Activated CD4-positive, CD25-positive, alpha-beta regulatory T cell treated with anti-CD3 and anti-CD28 coated beads, Interleukin-2, amount 50 U/mL, for 16 hours (primary cell): ENCODE measurements around the gene GAB3.
A peak's percentile ranks its signal among the peaks of the same experiment; 100 is the strongest.

Source experiments
- DNase-seq: peaks from one replicate; pipeline ENCODE4 v3.0.0-alpha.2; 2020; ENCODE audit warnings: low read depth, low spot score

GAB3 gene, protein sequence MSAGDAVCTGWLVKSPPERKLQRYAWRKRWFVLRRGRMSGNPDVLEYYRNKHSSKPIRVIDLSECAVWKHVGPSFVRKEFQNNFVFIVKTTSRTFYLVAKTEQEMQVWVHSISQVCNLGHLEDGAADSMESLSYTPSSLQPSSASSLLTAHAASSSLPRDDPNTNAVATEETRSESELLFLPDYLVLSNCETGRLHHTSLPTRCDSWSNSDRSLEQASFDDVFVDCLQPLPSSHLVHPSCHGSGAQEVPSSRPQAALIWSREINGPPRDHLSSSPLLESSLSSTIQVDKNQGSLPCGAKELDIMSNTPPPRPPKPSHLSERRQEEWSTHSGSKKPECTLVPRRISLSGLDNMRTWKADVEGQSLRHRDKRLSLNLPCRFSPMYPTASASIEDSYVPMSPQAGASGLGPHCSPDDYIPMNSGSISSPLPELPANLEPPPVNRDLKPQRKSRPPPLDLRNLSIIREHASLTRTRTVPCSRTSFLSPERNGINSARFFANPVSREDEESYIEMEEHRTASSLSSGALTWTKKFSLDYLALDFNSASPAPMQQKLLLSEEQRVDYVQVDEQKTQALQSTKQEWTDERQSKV

DNA sequence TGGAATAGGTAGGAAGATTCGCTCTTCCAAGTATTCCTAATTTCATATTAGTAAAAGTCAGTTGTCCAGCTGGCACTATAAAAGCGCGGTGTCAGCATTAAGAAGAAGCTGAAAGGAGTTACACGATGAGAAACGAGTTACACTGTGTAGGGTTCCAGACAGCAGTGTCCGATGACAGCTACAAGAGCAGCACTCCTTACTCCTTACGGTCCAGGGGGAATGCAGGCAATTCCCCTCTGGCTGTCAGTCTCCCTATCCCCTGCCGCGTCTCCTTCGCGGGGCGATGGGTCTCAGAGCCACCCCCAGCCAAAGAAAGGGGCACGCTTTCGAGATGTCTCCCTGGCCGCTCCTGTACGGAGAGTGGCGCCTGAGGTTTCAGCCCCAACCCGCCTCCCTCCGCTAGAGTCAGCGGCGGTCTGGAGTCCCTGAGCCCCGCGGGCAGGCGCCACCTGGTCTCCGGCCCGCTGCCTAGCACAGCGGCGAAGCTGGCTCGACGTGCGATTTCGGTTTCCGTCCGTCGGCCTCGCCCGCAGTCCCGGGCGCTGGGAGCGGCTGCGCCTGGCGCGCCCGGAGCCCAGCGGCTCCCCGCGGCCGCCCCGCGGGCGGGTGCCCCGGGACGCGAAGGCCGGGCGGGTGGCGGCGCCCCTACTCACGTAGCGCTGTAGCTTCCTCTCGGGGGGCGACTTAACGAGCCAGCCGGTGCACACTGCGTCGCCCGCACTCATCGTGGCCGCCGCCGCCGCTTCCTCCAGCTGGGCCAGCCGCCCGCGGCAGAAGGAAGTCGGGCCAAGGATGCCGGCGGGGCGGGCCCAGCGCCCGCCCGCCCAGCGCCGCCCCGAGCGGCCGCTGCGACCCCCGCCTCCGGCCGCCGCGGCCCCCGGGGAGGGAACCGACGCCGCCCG, at the start of gene GAB3:
TSS of gene GAB3 (minus strand) at position 777 of the 902 bp plus-strand sequence. CDS start at position 725, 52 bp downstream.
- no peak for DNase-seq

DNA sequence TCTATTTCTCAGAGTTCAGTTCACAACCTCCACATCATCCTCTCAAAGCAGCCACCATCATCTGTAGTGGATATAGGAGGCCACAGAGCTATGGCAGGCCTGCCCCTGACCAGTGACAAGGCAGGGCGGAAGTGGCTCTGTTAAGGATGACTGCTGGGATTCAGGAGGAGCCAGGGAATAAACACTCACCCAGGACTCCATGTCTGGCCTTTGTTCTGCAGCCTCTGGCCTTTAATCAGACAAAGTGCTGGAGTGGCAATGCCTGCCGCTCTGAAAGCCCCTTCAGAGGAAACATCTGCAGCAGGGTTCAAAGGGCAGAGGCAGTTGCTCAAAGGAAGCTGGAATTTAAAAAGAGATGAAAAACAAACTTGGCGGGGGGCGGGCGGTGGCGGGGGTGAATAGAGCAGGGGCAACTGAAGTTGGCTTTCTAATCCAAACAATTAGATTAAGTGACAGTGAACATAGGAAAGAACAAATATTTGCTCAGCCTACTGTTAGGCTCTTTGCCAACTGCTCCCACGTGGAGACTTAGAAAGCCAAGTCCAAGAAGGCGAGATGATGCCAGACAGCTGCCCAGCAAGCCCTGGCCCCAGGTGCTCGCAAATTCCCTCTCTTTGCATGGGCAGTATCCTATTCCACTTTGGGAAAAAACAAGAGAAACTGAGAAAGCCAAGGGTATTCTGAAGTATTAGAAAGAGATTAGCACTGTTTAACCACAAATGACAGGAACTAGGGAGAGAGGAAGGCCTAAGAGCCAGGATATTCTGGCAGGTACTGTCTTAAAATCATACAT, 48.9 kb upstream of the GAB3 start:
- no peak for DNase-seq

DNA sequence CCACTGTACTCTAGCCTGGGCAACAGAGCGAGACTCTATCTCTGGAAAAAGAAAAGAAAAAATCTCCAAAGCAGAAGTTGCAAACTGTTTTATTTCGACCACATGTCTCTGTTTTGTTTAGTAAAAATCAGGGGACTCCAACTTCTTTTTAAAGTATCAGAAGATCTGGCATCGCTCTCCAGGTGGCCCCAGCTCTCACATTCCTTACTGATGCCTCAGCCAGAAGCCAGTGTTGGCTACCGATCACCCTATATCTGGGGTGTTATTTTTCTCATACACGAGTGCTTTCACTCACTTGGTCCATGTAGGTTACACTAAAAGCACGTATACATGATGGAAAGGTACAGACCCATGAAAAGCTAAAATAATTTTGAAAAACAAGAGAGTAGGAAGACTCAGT, 46.1 kb upstream of the GAB3 start:
- no peak for DNase-seq

DNA sequence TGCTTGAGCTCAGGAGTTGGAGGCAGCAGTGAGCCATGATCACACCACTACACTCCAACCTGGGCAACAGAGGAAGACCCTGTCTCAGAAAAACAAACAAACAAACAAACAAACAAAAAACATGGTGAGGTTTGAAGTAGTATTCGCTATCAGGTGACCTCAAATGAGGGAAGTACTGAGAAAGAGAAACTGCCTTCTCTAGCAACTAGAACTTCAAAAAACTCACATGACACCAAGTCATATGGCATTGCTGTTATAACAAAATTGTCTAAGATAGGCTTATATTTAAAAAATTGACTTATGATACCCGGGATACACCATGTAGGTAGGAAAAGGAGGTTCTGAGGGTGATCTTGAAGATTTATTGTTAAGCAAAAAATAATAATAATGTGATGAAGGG, 44.1 kb upstream of the GAB3 start:
- no peak for DNase-seq

DNA sequence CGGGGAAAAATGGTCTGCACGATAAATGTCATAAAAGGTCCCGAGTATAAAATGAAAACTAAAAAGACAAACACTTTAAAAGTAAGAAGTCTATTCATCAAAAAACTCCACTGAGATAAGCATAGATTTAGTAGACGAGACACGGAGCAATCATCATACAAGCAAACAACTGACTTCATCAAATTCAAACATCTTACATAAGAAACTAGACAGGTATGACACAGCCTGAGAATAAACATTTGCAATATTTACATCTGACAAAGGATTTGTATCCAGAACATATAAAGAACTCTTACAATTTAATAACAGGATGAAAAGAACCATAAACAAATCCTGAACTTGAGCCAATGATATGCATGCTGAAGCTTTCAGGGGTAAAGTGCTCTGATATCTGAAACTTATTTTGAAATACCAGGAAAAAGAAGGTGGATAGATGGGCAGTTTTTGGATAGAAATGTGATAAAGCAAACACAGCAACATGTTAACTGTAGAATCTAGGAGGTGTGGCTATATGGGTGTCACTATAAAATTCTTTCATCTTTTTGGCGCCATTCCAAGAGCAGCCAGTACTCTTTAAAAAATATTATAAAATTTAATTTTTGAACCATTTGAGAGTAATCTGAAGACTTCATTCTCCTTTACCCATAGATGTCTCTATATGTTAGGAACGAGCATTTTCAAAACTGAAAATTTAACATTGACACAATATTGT, 42.4 kb upstream of the GAB3 start:
- no peak for DNase-seq

DNA sequence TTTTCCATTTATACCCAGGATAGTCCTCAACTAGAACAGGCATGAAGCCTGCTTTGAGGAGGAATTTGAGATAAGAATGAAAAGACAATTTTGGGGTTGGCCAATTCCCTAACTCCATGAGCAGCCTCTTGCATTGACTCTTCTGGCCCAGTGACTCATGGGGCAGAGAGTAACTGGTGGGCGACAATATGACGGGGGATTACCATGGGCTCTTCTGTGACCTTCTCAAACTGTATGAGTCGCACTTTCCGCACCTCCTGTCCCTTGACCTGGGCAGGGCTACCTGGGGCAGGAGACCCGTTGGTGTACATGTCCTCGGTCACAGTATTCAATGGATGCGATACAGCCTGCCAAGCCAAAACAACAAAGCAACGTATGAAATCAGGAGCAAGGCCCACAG, 41.1 kb upstream of the GAB3 start:
- DNase-seq, result no peak

DNA sequence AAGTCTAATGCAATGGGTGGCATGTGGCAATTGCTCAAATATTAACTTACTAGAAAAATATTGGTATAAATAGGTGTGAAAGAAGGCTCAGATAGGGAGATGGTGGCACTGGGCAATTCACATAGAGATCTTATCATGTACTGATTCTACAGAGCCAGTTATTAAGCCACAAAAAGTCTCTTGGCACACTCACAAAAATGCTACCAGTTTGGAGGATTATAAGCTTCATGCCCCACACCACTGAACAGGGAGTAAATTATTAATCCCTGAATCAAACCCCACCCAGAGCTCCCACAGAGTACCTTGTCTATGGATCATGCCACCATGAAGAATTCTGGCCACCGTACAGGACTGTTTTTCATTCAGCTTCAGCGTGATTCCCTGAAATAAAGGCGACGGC, 40.6 kb upstream of the GAB3 start:
- DNase-seq, result no peak

DNA sequence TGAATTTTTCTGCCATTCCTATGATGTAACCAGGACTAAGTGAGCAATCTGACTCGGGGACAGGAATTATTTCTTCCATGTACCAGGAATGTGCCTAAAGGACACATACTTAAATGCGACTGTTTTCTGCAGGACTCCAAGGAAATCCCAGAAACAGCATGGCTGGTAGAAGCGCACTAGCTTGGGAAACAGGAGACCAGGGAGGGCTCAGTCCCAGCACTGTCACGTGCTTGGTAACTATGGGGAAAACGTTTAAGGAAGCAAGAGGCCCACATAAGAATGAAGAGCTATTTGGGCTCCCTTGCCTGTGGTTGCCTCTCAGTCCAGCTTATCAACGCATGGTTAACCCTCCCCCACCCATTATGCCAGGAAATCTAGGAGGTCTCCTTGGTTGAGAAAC, 34.8 kb upstream of the GAB3 start:
- DNase-seq, result no peak

DNA sequence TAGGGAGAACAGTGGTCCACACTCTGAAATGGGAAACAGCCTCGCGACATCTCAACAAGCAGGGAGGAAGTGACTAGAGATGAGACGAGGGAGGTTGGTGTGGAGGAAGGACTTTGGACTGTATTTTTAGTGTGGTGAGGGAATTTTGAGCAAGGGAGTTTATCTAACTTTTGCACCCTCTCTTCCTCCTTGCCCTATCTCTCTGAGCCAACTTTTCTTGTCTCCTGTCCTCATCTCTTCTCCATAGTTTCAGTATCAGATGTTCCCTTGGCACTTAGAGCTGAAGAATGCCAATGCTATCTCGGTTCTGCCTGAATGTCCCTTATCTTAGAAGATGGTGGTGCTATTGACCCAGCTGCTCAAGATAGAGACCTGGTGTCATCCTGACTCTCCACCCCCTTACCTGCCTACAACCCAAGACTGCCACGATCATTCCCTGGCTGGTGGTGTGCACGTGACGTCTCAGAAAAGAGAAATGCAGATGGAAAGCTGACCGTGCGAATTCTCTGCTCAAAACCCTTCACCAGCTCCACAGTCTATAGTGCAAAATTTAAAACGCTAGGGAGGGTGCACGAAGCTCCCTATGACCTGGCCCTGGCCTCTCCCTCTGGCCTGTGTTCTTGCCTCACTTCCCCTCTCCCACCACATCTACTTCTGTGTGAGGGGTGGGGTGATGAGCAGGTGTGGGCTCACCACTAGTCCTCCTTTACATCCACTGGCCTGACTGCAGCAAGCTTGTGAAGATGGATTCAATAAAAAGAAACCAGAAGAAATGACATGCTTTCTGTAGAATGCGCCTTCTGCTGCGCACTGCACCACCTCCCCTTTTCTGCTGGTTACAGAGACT, 33.5 kb upstream of the GAB3 start:
- DNase-seq, result no peak

DNA sequence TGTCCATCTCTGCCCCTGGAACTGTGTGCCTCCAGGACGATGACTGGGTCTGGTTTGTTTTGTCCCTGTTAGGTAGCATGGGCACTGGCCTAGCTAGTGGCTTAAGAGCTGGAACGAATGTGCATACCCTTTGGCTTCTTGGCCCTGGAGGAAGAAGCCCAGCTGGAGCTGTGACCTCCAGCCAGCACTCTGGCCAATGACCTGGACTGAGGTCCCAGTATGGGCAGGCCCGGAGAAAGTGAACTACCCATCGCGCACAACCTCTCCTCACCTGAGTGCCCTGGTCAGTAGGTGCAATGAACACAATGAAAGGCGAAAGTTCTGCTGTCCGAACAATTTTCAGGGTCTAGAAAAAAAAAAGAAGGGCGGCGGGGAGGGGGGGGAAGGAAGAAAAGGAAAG, 30.1 kb upstream of the GAB3 start:
- no peak for DNase-seq

DNA sequence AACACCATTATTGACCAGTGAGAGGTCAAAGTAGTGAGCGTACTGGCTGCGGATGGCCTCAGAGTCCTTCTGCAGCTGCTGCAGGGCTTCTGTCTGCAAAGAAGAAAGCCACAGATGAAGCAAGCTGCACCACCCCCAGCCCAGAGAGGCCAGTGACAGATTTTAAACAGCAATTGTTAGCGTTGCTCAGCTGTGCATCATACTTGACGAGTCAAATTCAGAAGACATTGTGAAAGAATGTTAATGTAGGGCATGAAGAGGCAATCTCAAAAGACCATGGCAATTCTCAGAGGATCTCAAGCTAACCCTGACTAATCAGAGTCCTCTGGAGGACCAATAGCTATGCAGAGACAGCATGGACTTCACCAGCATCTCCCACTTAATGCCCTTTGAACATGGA, 28.4 kb upstream of the GAB3 start:
- no peak for DNase-seq

DNA sequence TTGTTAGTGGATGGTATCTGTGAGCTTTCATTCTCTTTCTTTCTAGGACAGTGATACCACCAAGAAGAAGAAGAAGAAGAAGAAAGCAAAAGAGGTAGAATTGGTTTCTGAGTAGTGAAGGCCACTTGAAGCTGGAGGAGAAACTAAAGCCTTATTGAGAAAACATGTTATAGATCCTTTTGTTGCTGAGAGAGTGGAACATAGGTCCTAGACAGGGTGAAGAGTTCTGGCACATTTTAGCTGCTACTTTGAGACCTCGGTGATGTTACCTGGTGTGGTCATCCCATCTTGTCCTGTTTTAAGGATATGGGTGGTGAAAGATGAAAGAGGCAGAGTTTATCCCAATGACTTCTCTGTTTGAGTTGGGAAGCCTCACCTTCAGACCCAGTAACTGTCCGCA, 25.9 kb upstream of the GAB3 start:
- no peak for DNase-seq

DNA sequence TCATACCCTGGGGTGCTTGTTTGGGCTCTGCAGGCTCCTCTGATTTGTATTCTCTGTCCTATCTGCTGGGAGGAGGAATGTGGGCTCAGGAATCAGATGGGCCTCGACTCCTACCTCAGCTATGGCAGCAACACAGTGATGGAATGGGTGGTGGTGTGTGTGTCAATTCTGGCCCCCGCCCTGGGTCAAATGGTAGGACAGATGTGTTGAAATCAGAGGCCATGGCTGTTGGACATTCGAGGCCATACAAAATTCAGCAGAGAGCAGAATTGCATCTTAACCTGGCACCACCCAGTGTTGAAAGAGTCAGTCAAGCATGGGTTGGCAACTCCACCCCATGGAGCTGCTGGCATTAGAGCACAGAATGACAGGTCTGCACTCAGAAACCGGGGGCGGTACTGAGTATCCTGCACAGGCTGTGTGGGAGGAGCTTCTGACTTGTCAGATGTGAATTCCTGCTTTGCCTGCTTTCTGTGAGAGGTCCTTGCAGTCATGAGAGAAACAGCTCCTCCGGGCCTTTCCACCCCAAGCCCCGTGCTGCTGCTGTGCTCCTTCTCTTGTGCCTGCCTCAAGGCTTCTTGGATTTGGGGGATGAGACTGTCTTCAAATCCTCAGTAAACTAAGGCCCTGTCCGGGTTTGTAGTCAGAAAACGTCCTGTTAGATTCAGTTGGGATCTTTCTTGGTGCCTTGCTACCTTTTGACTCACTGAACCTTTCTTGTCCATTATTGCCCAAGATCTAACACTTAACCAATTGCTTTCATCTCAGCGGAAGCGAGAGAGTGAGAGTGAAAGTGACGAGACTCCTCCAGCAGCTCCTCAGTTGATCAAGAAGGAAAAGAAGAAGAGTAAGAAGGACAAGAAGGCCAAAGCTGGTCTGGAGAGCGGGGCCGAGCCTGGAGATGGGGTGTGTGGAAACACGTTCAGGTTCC, 24.8 kb upstream of the GAB3 start:
- no peak for DNase-seq

DNA sequence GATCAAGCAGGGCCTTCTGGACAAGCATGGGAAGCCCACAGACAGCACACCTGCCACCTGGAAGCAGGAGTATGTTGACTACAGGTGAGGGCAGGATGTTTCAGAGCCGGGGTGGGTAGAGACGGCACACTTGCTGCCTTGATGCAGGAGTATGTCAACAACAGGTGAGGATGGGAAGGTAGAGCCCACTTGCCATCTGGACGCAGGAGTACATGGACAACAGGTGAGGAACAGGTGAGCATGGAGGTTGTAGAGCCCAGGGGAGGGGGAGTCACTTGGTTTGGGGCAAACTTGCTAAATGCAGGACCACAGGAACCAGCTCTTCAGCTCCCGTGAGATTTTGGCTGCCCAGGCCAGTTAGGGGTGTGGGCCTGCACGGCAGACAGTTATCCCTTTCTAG, 23.7 kb upstream of the GAB3 start:
- DNase-seq, result no peak

DNA sequence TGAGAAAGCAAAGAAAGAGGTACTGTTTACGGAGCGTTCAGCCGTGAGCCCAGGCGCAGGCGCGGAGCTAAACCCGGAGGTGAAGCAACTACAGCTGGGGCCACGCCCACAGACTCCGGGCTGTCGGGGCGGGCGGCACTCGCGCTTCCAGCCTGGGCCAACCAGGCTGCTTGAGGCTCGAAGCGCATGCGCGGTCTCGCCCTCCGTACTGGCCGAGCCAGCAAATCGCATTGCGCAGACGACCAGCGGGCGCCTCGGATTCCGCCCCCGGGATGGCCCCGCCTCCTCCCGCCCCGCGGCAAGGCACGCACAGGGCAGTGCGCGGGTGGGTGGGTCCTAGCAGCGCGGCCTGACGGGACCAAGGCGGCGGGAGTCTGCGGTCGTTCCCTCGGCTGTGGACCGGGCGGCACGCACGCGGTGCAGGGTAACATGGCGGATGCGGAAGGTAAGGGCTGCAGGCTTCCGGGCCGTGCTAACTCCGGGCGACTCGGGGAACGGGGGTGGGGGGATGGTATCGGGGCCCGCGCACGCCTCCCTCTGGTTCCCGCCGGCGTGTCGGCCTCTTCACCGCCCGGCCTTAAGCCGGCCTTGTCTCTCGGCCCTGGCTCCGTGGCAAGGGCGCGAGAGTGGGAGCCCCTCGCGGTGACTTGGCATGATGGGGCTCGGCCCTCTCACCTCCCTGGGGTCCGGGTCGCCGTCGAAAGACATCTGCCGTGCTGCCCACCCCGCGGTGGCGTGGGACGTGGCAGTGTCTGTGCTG, 11.8 kb upstream of the GAB3 start, which contains the start of gene DKC1:
TSS of gene DKC1 (plus strand) at position 328 of the 760 bp plus-strand sequence. CDS start at position 430, 102 bp downstream.
- DNase-seq, result peak; percentile 84

DNA sequence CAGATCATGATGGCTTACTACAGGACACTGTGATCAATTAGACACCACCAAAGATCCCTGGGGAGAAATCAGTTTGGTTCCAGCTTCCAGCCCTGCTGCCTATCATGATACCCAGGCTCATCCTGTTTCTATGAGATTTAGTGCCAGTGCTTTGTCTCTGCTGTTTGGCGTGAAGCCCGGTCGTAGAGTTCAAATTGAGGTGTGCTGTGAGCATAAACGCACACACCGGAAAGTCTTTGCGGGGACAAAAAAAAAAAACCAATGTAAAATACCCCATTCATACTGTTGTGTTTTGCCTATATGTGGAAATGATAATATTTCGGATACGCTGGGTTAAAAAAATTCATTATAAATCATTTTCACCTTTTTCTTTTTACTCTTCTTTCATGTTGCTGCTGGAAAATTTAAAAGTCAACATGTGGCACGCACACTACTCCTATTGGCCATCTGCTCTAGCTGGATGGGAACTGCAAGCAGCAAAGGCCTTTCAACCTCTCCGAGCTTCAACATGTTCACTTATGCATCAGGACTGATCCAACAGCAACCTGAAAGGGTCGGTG, 11.2 kb upstream of the GAB3 start:
- DNase-seq, result no peak

DNA sequence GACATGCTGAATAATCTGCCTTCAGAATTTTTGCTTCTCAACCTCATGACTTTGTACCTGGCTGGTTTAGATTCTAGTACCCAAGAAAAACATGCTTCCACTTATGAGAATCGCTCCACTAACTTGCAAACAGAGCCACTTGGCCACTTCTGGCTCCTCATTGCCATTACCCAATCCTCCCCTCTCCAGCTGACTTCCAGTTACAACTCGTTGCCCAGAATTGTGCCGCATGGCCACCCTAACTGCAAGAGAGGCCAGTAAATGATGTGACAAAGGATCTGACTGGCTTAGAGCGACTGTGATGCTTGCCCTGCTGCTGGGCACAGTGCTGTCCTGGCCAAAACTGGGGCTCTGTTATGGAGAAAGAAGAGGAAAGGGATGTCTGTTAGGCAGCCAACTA, 7.8 kb upstream of the GAB3 start:
- no peak for DNase-seq
